ENCODE data around the gene DMAC2L.
A peak's percentile ranks its signal among the peaks of the same experiment; 100 is the strongest.

The DMAC2L gene

DNA sequence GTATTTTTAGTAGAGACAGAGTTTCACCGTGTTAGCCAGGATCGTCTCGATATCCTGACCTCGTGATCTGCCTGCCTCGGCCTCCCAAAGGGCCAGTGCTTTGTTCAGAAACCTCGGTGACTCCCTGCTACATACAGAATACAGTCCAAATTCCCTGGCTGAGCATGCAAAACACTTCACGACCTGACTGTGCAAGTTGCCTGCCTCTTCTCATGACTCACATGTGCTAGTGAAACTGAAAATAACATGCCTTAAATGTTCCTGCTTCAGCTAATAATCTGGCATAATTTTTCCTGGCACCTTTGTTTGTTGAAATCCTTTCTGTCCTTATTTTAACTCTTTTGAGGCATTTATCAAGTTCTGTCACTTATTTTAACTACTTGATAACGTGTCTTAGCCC, 8.2 kb downstream of the DMAC2L start:
- H3K36me3 ChIP-seq (ENCODE audit: control insufficient read depth in 1 of 2, insufficient read depth in 2 of 2, low read length in 2 of 2), result peaks cover 0 to 20% of the 10 kb centered on the region in 2 donors
- H3K27ac ChIP-seq (ENCODE audit: low read depth, low read length), result peak overlapping the region; percentile 36
- H3K9ac ChIP-seq (ENCODE audit: low read depth in 1 of 2, low read length in 2 of 2), result peak overlapping the region in 1 of 2 donors; percentile 38
- H3K27me3 ChIP-seq (ENCODE audit: control insufficient read depth in 1 of 2, insufficient read depth in 2 of 2, low read length in 2 of 2), result no peaks in the 10 kb centered on the region
- H3K9me3 ChIP-seq (ENCODE audit: control insufficient read depth in 1 of 2, low read length in 2 of 2), result no peaks in the 10 kb centered on the region
- peak overlapping the region; percentile 5 to 21 for H3K4me3 ChIP-seq (ENCODE audit: low read depth in 1 of 2, low read length in 2 of 2)
- peaks cover 12 to 15% of the 10 kb centered on the region in 2 donors for H3K4me1 ChIP-seq (ENCODE audit: control insufficient read depth in 1 of 2, insufficient read depth in 2 of 2, low read length in 2 of 2)

DNA sequence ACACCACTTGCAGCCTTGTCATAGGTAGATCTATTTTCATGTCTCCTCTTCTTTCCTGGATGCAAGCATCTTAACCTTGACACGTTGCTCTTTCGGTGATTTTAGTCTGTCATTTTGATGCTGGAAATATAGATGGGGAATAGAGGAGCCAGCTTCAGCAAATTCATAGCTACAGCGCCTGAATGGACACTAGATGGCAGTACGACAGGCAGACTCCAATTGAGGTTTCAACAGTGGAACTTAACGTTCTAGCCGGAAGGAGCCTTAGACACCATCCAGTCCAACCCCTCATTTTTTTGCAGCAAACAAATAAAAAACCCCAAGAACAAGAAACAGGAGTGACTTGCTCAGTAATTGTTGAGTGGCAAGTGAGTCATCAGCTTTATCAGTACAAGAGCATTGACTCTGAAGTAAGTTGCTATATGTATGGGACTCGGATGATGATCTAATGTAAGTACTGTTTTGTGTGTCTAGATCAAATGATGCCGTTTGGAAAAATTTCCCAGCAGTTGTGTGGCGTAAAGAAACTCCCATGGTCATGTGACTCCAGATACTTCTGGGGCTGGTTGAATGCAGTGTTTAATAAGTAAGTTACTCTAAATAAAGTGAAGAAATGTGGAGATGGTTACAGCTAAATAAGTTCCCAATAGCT, 9.0 kb downstream of the DMAC2L start:
- Histone ChIP-seq H3K4me1 (ENCODE audit: control insufficient read depth in 1 of 2, insufficient read depth in 2 of 2, low read length in 2 of 2) (peaks cover 12 to 15% of the 10 kb centered on the region in 2 donors), H3K27me3 (ENCODE audit: control insufficient read depth in 1 of 2, insufficient read depth in 2 of 2, low read length in 2 of 2) (no peaks in the 10 kb centered on the region), H3K36me3 (ENCODE audit: control insufficient read depth in 1 of 2, insufficient read depth in 2 of 2, low read length in 2 of 2) (peaks cover 4 to 24% of the 10 kb centered on the region in 2 donors), H3K9ac (ENCODE audit: low read depth in 1 of 2, low read length in 2 of 2) (peak overlapping the region; percentile 10 to 38), H3K27ac (ENCODE audit: low read depth, low read length) (peak overlapping the region; percentile 0), H3K4me3 (ENCODE audit: low read depth in 1 of 2, low read length in 2 of 2) (peak overlapping the region; percentile 5 to 54), H3K9me3 (ENCODE audit: control insufficient read depth in 1 of 2, low read length in 2 of 2) (no peaks in the 10 kb centered on the region)

DNA sequence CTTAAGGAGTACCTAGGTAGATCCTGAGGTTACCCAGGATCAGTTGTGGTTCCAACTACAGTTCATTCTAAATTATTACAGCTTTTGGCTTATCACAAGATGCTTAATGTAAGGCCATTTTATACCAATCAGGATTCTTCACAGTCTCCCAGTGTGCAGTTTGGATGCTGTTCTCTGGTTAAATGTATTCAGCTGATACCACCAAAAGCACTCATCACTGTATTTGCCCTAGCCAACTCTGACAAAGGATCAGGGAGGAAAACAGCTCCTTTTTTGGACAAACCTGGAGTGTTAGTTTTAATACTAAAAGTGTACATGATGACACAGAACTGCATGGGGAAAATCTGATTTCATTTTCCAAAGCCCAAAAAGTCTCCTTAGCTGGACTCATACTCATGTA, 19.5 kb downstream of the DMAC2L start:
- Histone ChIP-seq H3K9me3 (ENCODE audit: control insufficient read depth in 1 of 2, low read length in 2 of 2) (no peaks in the 10 kb centered on the region), H3K27ac (ENCODE audit: low read depth, low read length) (no peak overlapping the region), H3K4me1 (ENCODE audit: control insufficient read depth in 1 of 2, insufficient read depth in 2 of 2, low read length in 2 of 2) (peaks cover 8 to 15% of the 10 kb centered on the region in 2 donors), H3K27me3 (ENCODE audit: control insufficient read depth in 1 of 2, insufficient read depth in 2 of 2, low read length in 2 of 2) (no peaks in the 10 kb centered on the region), H3K4me3 (ENCODE audit: low read depth in 1 of 2, low read length in 2 of 2) (no peak overlapping the region), H3K9ac (ENCODE audit: low read depth in 1 of 2, low read length in 2 of 2) (no peak overlapping the region), H3K36me3 (ENCODE audit: control insufficient read depth in 1 of 2, insufficient read depth in 2 of 2, low read length in 2 of 2) (peaks cover 11 to 32% of the 10 kb centered on the region in 2 donors)

DNA sequence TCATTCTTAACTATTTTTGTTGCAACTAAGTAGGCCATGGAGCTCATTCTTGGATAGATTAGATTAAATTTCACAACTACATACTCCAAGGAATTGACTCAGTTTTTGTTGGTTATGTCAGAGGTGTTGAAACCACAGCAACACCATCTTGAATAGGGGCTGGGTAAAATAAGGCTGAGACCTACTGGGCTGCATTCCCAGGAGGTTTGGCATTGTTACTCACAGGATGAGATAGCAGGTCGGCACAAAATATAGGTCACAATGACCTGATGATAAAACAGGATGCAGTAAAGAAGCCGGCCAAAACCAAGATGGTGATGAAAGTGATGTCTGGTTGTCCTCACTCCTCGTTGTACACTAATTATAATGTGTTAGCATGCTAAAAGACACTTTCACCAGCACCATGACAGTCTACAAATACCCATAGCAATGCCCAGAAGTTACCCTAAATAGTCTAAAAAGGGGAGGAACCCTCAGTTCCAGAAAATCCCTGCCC, 20.9 kb downstream of the DMAC2L start:
- Histone ChIP-seq H3K27me3 (ENCODE audit: control insufficient read depth in 1 of 2, insufficient read depth in 2 of 2, low read length in 2 of 2) (no peaks in the 10 kb centered on the region), H3K9ac (ENCODE audit: low read depth in 1 of 2, low read length in 2 of 2) (no peak overlapping the region), H3K4me3 (ENCODE audit: low read depth in 1 of 2, low read length in 2 of 2) (no peak overlapping the region), H3K27ac (ENCODE audit: low read depth, low read length) (no peak overlapping the region), H3K4me1 (ENCODE audit: control insufficient read depth in 1 of 2, insufficient read depth in 2 of 2, low read length in 2 of 2) (peaks cover 11 to 15% of the 10 kb centered on the region in 2 donors), H3K36me3 (ENCODE audit: control insufficient read depth in 1 of 2, insufficient read depth in 2 of 2, low read length in 2 of 2) (peaks cover 11 to 28% of the 10 kb centered on the region in 2 donors), H3K9me3 (ENCODE audit: control insufficient read depth in 1 of 2, low read length in 2 of 2) (no peaks in the 10 kb centered on the region)

DNA sequence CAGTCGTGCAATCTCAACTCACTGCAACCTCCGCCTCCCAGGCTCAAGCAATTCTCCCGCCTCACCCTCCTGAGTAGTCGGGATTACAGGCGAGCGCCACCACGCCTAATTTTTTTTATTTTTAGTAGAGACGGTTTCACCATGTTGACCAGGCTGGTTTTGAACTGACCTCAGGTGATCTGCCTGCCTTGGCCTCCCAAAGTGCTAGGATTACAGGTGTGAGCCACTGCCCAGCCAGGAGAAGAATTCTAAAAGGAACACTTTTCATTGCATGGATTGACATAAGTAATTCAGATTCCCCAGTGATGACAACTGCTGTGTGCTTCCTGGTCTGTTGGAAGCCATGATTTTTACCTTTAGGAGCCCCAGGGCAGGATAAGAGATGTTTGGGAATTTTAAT, 22.1 kb downstream of the DMAC2L start:
- H3K27ac ChIP-seq (ENCODE audit: low read depth, low read length), result no peak overlapping the region
- H3K36me3 ChIP-seq (ENCODE audit: control insufficient read depth in 1 of 2, insufficient read depth in 2 of 2, low read length in 2 of 2), result peaks cover 7 to 23% of the 10 kb centered on the region in 2 donors
- H3K4me3 ChIP-seq (ENCODE audit: low read depth in 1 of 2, low read length in 2 of 2), result no peak overlapping the region
- no peaks in the 10 kb centered on the region for H3K9me3 ChIP-seq (ENCODE audit: control insufficient read depth in 1 of 2, low read length in 2 of 2)
- H3K27me3 ChIP-seq (ENCODE audit: control insufficient read depth in 1 of 2, insufficient read depth in 2 of 2, low read length in 2 of 2), result no peaks in the 10 kb centered on the region
- peaks cover 15 to 26% of the 10 kb centered on the region in 2 donors for H3K4me1 ChIP-seq (ENCODE audit: control insufficient read depth in 1 of 2, insufficient read depth in 2 of 2, low read length in 2 of 2)
- H3K9ac ChIP-seq (ENCODE audit: low read depth in 1 of 2, low read length in 2 of 2), result no peak overlapping the region

DNA sequence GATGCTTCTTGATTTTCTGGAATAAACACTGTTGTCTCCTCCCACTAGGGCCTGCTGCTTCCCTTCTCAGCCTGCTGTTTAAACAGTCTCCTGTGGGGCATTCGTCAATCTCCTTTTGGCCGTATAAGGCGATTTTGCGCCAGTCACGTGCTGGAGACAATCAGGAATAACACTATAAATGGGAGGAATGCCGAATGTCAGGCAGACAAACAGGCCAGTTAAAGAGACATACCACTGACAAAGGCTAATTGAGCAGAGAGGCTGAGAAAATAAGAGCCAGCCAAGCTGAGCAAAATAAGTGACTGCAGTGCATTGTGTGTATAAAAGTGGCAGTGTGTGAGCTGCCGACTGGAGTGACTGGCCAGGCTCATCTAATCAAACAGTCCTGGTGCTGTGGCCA, 23.3 kb downstream of the DMAC2L start:
- Histone ChIP-seq H3K4me1 (ENCODE audit: control insufficient read depth in 1 of 2, insufficient read depth in 2 of 2, low read length in 2 of 2) (peaks cover 22 to 36% of the 10 kb centered on the region in 2 donors), H3K9me3 (ENCODE audit: control insufficient read depth in 1 of 2, low read length in 2 of 2) (no peaks in the 10 kb centered on the region), H3K9ac (ENCODE audit: low read depth in 1 of 2, low read length in 2 of 2) (peak overlapping the region in 1 of 2 donors; percentile 21), H3K36me3 (ENCODE audit: control insufficient read depth in 1 of 2, insufficient read depth in 2 of 2, low read length in 2 of 2) (peaks cover 7 to 22% of the 10 kb centered on the region in 2 donors), H3K27ac (ENCODE audit: low read depth, low read length) (peak overlapping the region; percentile 72), H3K27me3 (ENCODE audit: control insufficient read depth in 1 of 2, insufficient read depth in 2 of 2, low read length in 2 of 2) (no peaks in the 10 kb centered on the region), H3K4me3 (ENCODE audit: low read depth in 1 of 2, low read length in 2 of 2) (no peak overlapping the region)

DNA sequence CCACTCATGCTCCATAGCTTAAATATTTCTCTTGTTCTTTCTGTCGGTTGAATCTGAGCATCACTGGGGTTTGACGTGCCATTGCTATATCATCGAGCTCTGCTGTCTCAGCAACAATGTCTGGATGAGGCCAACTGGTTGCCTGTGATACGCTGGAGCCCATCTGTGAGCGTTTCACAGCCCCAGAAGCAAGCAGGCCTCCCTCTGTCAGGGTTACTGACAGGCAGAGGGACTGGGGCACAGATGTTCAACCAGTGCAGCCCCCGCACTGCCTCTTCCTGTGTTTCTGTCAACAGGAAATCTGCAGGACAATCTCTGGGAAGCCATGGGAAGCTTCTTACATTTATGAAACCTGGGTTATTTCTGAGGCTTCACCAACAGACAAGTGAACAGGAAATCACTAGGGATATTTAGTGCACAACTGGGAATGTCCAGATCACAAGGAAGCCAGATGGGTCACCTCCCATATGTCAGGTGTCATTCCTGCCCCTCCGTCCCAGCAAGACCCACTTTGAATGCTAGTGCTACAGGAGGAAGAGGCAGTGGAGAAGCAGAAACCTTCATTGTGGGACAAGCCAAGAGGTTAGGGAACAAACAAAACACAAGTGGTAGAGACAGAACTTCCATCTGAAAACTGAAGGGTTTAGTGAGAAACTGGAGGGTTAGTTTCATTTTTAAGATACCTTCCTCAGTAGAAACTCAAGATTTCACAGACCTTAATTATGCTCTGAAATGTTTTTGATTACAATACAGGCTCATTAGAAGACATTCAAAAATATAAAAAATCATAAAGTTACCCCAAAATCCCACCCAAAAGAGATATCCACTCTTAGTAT, 24.1 kb downstream of the DMAC2L start:
- peaks cover 22 to 38% of the 10 kb centered on the region in 2 donors for H3K4me1 ChIP-seq (ENCODE audit: control insufficient read depth in 1 of 2, insufficient read depth in 2 of 2, low read length in 2 of 2)
- no peaks in the 10 kb centered on the region for H3K27me3 ChIP-seq (ENCODE audit: control insufficient read depth in 1 of 2, insufficient read depth in 2 of 2, low read length in 2 of 2)
- H3K27ac ChIP-seq (ENCODE audit: low read depth, low read length), result peak overlapping the region; percentile 72
- H3K36me3 ChIP-seq (ENCODE audit: control insufficient read depth in 1 of 2, insufficient read depth in 2 of 2, low read length in 2 of 2), result peaks cover 7 to 16% of the 10 kb centered on the region in 2 donors
- H3K9ac ChIP-seq (ENCODE audit: low read depth in 1 of 2, low read length in 2 of 2), result peak overlapping the region in 1 of 2 donors; percentile 21
- H3K4me3 ChIP-seq (ENCODE audit: low read depth in 1 of 2, low read length in 2 of 2), result no peak overlapping the region
- H3K9me3 ChIP-seq (ENCODE audit: control insufficient read depth in 1 of 2, low read length in 2 of 2), result no peaks in the 10 kb centered on the region

DNA sequence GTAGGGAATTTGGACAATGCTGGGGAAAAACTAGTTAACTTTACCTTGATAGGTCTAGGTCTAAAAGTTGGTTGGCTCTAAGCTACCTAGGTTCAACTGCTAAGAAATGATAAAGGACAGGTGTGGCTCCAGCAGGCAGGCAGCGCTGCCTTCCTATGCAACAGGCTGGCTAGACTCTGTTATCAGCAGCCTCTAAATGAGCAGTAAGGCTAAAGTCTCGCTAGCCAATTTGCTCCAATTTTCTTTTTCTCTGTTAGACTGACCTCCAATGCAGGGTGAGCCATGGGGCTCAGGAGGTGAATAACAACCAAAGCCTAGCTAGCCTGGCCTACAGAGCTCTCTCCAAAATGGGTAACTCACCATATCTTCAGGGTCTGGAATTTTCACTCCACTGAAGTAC, 26.5 kb downstream of the DMAC2L start:
- H3K27me3 ChIP-seq (ENCODE audit: control insufficient read depth in 1 of 2, insufficient read depth in 2 of 2, low read length in 2 of 2), result no peaks in the 10 kb centered on the region
- H3K4me3 ChIP-seq (ENCODE audit: low read depth in 1 of 2, low read length in 2 of 2), result no peak overlapping the region
- peaks cover 0 to 5% of the 10 kb centered on the region in 2 donors for H3K36me3 ChIP-seq (ENCODE audit: control insufficient read depth in 1 of 2, insufficient read depth in 2 of 2, low read length in 2 of 2)
- no peak overlapping the region for H3K9ac ChIP-seq (ENCODE audit: low read depth in 1 of 2, low read length in 2 of 2)
- H3K27ac ChIP-seq (ENCODE audit: low read depth, low read length), result no peak overlapping the region
- peaks cover 22 to 38% of the 10 kb centered on the region in 2 donors for H3K4me1 ChIP-seq (ENCODE audit: control insufficient read depth in 1 of 2, insufficient read depth in 2 of 2, low read length in 2 of 2)
- H3K9me3 ChIP-seq (ENCODE audit: control insufficient read depth in 1 of 2, low read length in 2 of 2), result no peaks in the 10 kb centered on the region

DNA sequence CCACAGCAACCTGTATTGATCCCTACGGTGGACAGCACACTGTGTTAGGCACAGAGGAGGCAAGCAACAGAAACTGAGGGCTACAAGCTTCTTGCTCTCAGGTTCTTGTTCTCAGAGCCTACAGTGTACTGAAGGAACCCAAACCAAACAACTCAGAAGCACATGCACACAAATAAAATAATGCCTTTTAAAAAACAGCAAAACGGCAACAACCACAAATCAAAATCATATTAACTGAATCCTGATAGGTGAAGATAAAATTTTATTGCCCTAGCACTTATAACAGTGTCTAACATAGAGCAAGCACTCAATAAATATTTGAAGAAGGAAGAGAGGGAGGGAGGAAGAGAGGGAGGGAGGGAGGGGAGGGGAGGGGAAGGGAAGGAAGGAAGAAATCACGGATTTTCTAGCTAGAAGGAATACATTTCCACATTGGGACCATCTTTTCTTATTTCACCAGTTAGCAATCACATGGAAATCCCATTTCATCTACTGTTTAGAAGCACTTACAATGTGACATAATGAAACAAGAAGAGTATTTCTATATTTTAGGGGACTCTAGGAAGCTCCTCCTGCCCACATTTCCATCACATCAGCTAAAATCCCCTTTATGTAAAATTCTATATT, 27.2 kb downstream of the DMAC2L start:
- peaks cover 22 to 38% of the 10 kb centered on the region in 2 donors for H3K4me1 ChIP-seq (ENCODE audit: control insufficient read depth in 1 of 2, insufficient read depth in 2 of 2, low read length in 2 of 2)
- H3K27me3 ChIP-seq (ENCODE audit: control insufficient read depth in 1 of 2, insufficient read depth in 2 of 2, low read length in 2 of 2), result no peaks in the 10 kb centered on the region
- peaks cover 0 to 5% of the 10 kb centered on the region in 2 donors for H3K36me3 ChIP-seq (ENCODE audit: control insufficient read depth in 1 of 2, insufficient read depth in 2 of 2, low read length in 2 of 2)
- H3K9me3 ChIP-seq (ENCODE audit: control insufficient read depth in 1 of 2, low read length in 2 of 2), result no peaks in the 10 kb centered on the region
- H3K4me3 ChIP-seq (ENCODE audit: low read depth in 1 of 2, low read length in 2 of 2), result no peak overlapping the region
- H3K27ac ChIP-seq (ENCODE audit: low read depth, low read length), result no peak overlapping the region
- H3K9ac ChIP-seq (ENCODE audit: low read depth in 1 of 2, low read length in 2 of 2), result no peak overlapping the region

DNA sequence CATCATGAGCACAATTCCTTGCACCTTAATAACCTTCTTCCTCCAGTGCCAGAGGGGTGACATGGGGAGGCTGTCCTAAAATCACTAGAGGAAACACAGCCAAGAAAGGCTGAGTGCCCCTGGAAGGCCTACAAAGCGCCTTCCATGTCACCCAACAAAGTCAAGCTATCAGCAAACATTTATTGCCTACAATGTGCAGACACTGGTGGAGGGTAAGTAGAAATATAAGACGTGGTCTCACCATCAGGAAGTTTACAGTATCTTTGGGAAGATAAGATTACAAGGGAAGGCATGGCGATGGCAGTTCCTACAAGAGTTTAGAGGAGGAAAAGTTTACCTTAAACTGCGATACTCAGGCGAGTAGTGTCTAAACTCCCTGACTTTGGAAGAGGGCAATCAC, 27.9 kb downstream of the DMAC2L start:
- H3K27ac ChIP-seq (ENCODE audit: low read depth, low read length), result no peak overlapping the region
- no peaks in the 10 kb centered on the region for H3K9me3 ChIP-seq (ENCODE audit: control insufficient read depth in 1 of 2, low read length in 2 of 2)
- no peak overlapping the region for H3K9ac ChIP-seq (ENCODE audit: low read depth in 1 of 2, low read length in 2 of 2)
- peaks cover 0 to 5% of the 10 kb centered on the region in 2 donors for H3K36me3 ChIP-seq (ENCODE audit: control insufficient read depth in 1 of 2, insufficient read depth in 2 of 2, low read length in 2 of 2)
- no peaks in the 10 kb centered on the region for H3K27me3 ChIP-seq (ENCODE audit: control insufficient read depth in 1 of 2, insufficient read depth in 2 of 2, low read length in 2 of 2)
- peaks cover 21 to 38% of the 10 kb centered on the region in 2 donors for H3K4me1 ChIP-seq (ENCODE audit: control insufficient read depth in 1 of 2, insufficient read depth in 2 of 2, low read length in 2 of 2)
- H3K4me3 ChIP-seq (ENCODE audit: low read depth in 1 of 2, low read length in 2 of 2), result no peak overlapping the region

Data from duodenal mucosa (tissue), 2 donors.